ENCODE results near the gene IL2.

Gene IL2

DNA sequence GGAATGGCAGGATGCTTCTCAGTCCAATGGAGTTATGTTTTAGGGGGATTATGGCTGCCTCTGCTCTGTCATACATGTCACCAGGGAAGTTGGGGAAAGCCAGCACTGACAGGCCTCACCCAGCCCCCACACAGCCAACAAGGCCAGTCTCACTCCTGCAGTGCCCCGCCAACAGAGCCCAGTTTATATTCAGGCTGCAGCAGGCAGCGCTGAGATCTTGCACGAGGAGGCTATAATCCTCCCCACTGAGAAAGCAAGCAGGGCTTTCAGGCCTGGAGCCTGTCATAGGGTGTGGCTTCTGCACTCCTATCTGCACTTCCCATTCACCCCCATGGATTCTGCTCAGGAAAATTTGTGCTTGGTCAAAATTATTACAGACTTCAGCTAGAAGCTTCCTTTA is 52.7 kb downstream of the IL2 start:
- H3K4me3 ChIP-seq (ENCODE audit: control insufficient read depth, low read depth, low read length), result no peak overlapping the region
- TF ChIP-seq, protein P1, sequence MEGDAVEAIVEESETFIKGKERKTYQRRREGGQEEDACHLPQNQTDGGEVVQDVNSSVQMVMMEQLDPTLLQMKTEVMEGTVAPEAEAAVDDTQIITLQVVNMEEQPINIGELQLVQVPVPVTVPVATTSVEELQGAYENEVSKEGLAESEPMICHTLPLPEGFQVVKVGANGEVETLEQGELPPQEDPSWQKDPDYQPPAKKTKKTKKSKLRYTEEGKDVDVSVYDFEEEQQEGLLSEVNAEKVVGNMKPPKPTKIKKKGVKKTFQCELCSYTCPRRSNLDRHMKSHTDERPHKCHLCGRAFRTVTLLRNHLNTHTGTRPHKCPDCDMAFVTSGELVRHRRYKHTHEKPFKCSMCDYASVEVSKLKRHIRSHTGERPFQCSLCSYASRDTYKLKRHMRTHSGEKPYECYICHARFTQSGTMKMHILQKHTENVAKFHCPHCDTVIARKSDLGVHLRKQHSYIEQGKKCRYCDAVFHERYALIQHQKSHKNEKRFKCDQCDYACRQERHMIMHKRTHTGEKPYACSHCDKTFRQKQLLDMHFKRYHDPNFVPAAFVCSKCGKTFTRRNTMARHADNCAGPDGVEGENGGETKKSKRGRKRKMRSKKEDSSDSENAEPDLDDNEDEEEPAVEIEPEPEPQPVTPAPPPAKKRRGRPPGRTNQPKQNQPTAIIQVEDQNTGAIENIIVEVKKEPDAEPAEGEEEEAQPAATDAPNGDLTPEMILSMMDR (IDR thresholded peaks at IDR 0.05; ENCODE audit: control insufficient read depth, insufficient read depth, low read depth, low read length, missing control alignments), result no peak
- DNase-seq (ENCODE audit: low read depth), result no peak

All from AG09309 (cell line).